ENCODE data around the gene BLNK.

DNA sequence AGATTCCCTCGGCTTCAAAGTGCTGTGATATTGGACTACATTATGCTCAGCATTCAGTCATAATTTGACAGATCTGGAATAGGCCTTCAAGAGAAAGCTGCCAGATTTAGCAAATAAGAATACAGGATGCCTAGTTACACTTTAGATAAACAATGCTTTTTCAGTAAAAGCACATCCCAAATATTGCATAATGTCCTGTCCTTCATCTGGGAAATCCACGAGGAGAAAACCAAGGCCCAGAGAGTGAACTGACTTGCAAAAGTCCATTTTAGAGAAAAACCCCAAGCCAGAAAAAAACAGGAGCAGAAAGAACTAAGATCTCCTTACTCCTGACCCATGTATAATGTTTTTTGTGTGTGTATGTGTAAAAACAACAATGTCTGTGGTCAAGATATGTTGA, 12.0 kb upstream of the BLNK start:
- TF ChIP-seq EZH2 (IDR thresholded peaks at IDR 0.05; ENCODE audit: insufficient read depth, poor library complexity, severe bottlenecking) (no peak), EZH2phosphoT487 (IDR thresholded peaks at IDR 0.05; ENCODE audit: insufficient read depth, low read depth) (no peak)

All from GM23248 (cell line).